Transverse colon (tissue), 4 donors: ENCODE results near the gene HOXA10. TPM values are rescaled to one million over a fixed set of nuclear protein-coding genes. Genes with fewer than 3 reads are reported as not detected.

Source experiments
- DNase-seq: peaks from one replicate; pipeline ENCODE4 v3.0.0-alpha.2; 2019
- H3K27ac ChIP-seq, 4 donors: fragments of 200-600 bp; sonication (generic); 2 replicates each; pipeline ENCODE4 v1.5.1; 2016 to 2018; ENCODE audit warnings: inconsistent platforms in 4 of 4
- H3K27me3 ChIP-seq: fragments of 200-600 bp; sonication (generic); 2 replicates; pipeline ENCODE4 v1.5.1; 2017; ENCODE audit warnings: inconsistent platforms
- H3K36me3 ChIP-seq, 4 donors: fragments of 200-600 bp; sonication (generic); 2 replicates each; pipeline ENCODE4 v1.5.1; 2017 to 2019; ENCODE audit warnings: inconsistent platforms in 4 of 4
- H3K4me1 ChIP-seq, 4 donors: fragments of 200-600 bp; sonication (generic); 2 replicates each; pipeline ENCODE4 v1.5.1; 2017 to 2020; ENCODE audit warnings: inconsistent platforms in 4 of 4
- H3K4me3 ChIP-seq, 4 donors: fragments of 200-600 bp; sonication (generic); 1 replicate in 1 of 4; 2 replicates in 3 of 4; pipeline versions ENCODE4 v1.5.1 to v1.6.1; 2017 to 2019; ENCODE audit warnings: inconsistent platforms in 4 of 4
- H3K9me3 ChIP-seq, 2 donors: fragments of 200-600 bp; sonication (generic); 2 replicates each; pipeline ENCODE4 v1.5.1; 2017 to 2019; ENCODE audit warnings: inconsistent platforms in 2 of 2
- CTCF ChIP-seq, 5 experiments: fragments of 200-600 bp in 3 of 5; fragments of 450-650 bp in 2 of 5; sonication (generic) in 3 of 5; IDR thresholded peaks; 1 replicate in 2 of 5; 2 replicates in 3 of 5; pipeline ENCODE4 v1.5.1; 2016 to 2017; ENCODE audit warnings: antibody characterized with exemption in 5 of 5, inconsistent platforms in 3 of 5, mild to moderate bottlenecking in 2 of 5, moderate library complexity in 1 of 5
- EP300 ChIP-seq: sonication (generic); formaldehyde crosslinking; IDR thresholded peaks from one replicate; pipeline ENCODE4 v1.6.1; 2017; ENCODE audit warnings: antibody characterized with exemption, low read depth
- POLR2A ChIP-seq: fragments of 450-650 bp; IDR thresholded peaks from one replicate; pipeline ENCODE4 v1.6.1; 2016; ENCODE audit warnings: antibody characterized with exemption, mild to moderate bottlenecking, moderate library complexity
- POLR2AphosphoS5 ChIP-seq, 3 donors: sonication (generic); formaldehyde crosslinking; IDR thresholded peaks; one replicate each; pipeline ENCODE4 v1.6.1; 2016; ENCODE audit warnings: antibody characterized with exemption in 3 of 3
- WGBS, 2 donors: methylation state at CpG; one replicate each; pipeline ENCODE4 v1.1.5; 2018; ENCODE audit warnings: low coverage in 1 of 2; 5-methylcytosine and 5-hydroxymethylcytosine counted together
- in situ Hi-C, 4 donors: fragments of 200-750 bp; cut with MboI; loops; one replicate each; pipeline versions ENCODE4 v1.15.0 to v1.15.1; 2017; ENCODE audit warnings: low sequenced_read_pairs in 3 of 4, low pct_ligation_motif_present in 1 of 4, low pct_unique_long_range_greater_than_20kb in 1 of 4
- intact Hi-C: fragments of 100-400 bp; cut with DNase I; formaldehyde crosslinking; loops from one replicate; pipeline ENCODE4 v1.15.1; 2023; ENCODE audit warnings: low total_unique reads
- total RNA-seq, 4 donors: library from RNA; depleted of rRNA; stranded (reverse); fragments of >200 nt; gene quantifications; one replicate each; pipeline ENCODE4 v1.1.0, GENCODE V29; 2016

Gene HOXA10
- total RNA-seq, 4 donors from 2014 or later: 19.8 to 68.9 (median 36.4) TPM

GRCh38 chr7:27162561-27163287, 11.4 kb downstream of the HOXA10 start:
- H3K9me3 ChIP-seq: no peaks in the 10 kb centered on the region
- peak overlapping the region in 3 of 4 donors; percentile 58 to 67 (median 62) for H3K4me3 ChIP-seq
- DNase-seq: peak; percentile 10
- peaks cover 4 to 34% (median 21%) of the 10 kb centered on the region in 4 donors for H3K4me1 ChIP-seq
- 18 to 26% methylated on average over 6 to 7 of the region's 7 CpGs for WGBS, 2 donors
- peak in 2 of 3 donors; percentile 42 to 56 for TF ChIP-seq POLR2AphosphoS5 (IDR thresholded peaks at IDR 0.05)
- TF ChIP-seq CTCF (IDR thresholded peaks at IDR 0.05): no peak
- no peak for TF ChIP-seq POLR2A
- no peaks in the 10 kb centered on the region for H3K36me3 ChIP-seq
- in situ Hi-C loops (loop anchor here in 3 of 4 donors (25.0 kb wide), 3 partner anchors 800 to 1300 kb away; no protein-coding TSS in a partner anchor), intact Hi-C loops (loop anchor here (10.0 kb wide), 1 partner anchor 1308 kb away; no protein-coding TSS in a partner anchor)
- H3K27me3 ChIP-seq: peaks cover 26% of the 10 kb centered on the region
- peak overlapping the region; percentile 95 to 99 (median 98) for H3K27ac ChIP-seq

- Histone ChIP-seq H3K27ac (peak overlapping the region; percentile 95 to 99 (median 98)), H3K27me3 (peaks cover 21% of the 10 kb centered on the region), H3K4me3 (peak overlapping the region in 3 of 4 donors; percentile 58 to 67 (median 62)), H3K4me1 (peaks cover 4 to 33% (median 19%) of the 10 kb centered on the region in 4 donors), H3K9me3 (no peaks in the 10 kb centered on the region), H3K36me3 (no peaks in the 10 kb centered on the region)
- peak; percentile 67 for DNase-seq
- peak in 1 of 5 experiments; percentile 17 for TF ChIP-seq CTCF (IDR thresholded peaks at IDR 0.05)
- TF ChIP-seq POLR2A: peak; percentile 58
- TF ChIP-seq EP300: no peak
- TF ChIP-seq POLR2AphosphoS5 (IDR thresholded peaks at IDR 0.05): peak; percentile 57 to 74 (median 59)
- intact Hi-C loops (loop anchor here (2.0 to 10.0 kb wide), 2 partner anchors 793 to 1307 kb away; no protein-coding TSS in a partner anchor), in situ Hi-C loops (loop anchor here in 3 of 4 donors (25.0 kb wide), 3 partner anchors 800 to 1300 kb away; no protein-coding TSS in a partner anchor)
- 22% methylated on average over 29 of the region's 30 CpGs; no CpG with 5 or more reads in 1 of the 2 donors for WGBS, 2 donors
Measured at GRCh38 chr7:27161721-27162560, 12.2 kb downstream of the HOXA10 start.

- in situ Hi-C loops (loop anchor here in 3 of 4 donors (25.0 kb wide), 3 partner anchors 799 to 1299 kb away; no protein-coding TSS in a partner anchor), intact Hi-C loops (loop anchor here (2.0 to 10.0 kb wide), 2 partner anchors 792 to 1306 kb away; no protein-coding TSS in a partner anchor)
- Histone ChIP-seq H3K4me3 (peak overlapping the region in 3 of 4 donors; percentile 38 to 62 (median 58)), H3K36me3 (no peaks in the 10 kb centered on the region), H3K27ac (peak overlapping the region; percentile 95 to 99 (median 98)), H3K9me3 (no peaks in the 10 kb centered on the region), H3K4me1 (peaks cover 4 to 35% (median 19%) of the 10 kb centered on the region in 4 donors), H3K27me3 (peaks cover 17% of the 10 kb centered on the region)
- TF ChIP-seq CTCF (IDR thresholded peaks at IDR 0.05) (peak in 2 of 5 experiments; percentile 13 to 22), POLR2AphosphoS5 (IDR thresholded peaks at IDR 0.05) (no peak)
- 3 to 4% methylated on average over 4 to 26 of the region's 27 CpGs for WGBS, 2 donors
- peak; percentile 66 for DNase-seq
Measured at GRCh38 chr7:27161214-27161720, 12.9 kb downstream of the HOXA10 start.
